ENCODE measurements around the gene FALEC. TPM values are rescaled to one million over a fixed set of nuclear protein-coding genes. Genes with fewer than 3 reads are reported as not detected.
"Not testable (repeated sequence)": the region's sequence is repeated elsewhere in the genome, so short reads cannot be mapped to it uniquely, and the experiment has no call there.

The FALEC gene
- total RNA-seq, 1 donor from 2014 or later = not detected

- peak overlapping the region; percentile 89 for H3K4me3 Mint-ChIP-seq (ENCODE audit: unreplicated experiment)
- no peak for DNase-seq (ENCODE audit: low spot score)
- H3K4me1 Mint-ChIP-seq (ENCODE audit: low read depth) = peaks cover 76% of the 10 kb centered on the region
- no peak for TF ChIP-seq CTCF (IDR thresholded peaks at IDR 0.05)
- H3K27me3 Mint-ChIP-seq (ENCODE audit: low read depth) = no peaks in the 10 kb centered on the region
- H3K27ac Mint-ChIP-seq (ENCODE audit: unreplicated experiment) = peak overlapping the region; percentile 100
- no peaks in the 10 kb centered on the region for H3K36me3 Mint-ChIP-seq (ENCODE audit: low read depth)
- no peaks in the 10 kb centered on the region for H3K9me3 Mint-ChIP-seq (ENCODE audit: low read depth)
Measured at GRCh38 chr1:150562446-150563339, 47.1 kb downstream of the FALEC start.

- Mint-ChIP-seq H3K27ac (ENCODE audit: unreplicated experiment) (peak overlapping the region; percentile 100), H3K4me3 (ENCODE audit: unreplicated experiment) (no peak overlapping the region), H3K36me3 (ENCODE audit: low read depth) (no peaks in the 10 kb centered on the region), H3K4me1 (ENCODE audit: low read depth) (peaks cover 84% of the 10 kb centered on the region), H3K9me3 (ENCODE audit: low read depth) (no peaks in the 10 kb centered on the region), H3K27me3 (ENCODE audit: low read depth) (no peaks in the 10 kb centered on the region)
- no peak for DNase-seq (ENCODE audit: low spot score)
- no peak for TF ChIP-seq CTCF (IDR thresholded peaks at IDR 0.05)
Measured at GRCh38 chr1:150563340-150564038, 47.9 kb downstream of the FALEC start.

- Mint-ChIP-seq H3K27me3 (ENCODE audit: low read depth) (no peaks in the 10 kb centered on the region), H3K4me3 (ENCODE audit: unreplicated experiment) (peak overlapping the region; percentile 23), H3K4me1 (ENCODE audit: low read depth) (peaks cover 90% of the 10 kb centered on the region), H3K9me3 (ENCODE audit: low read depth) (no peaks in the 10 kb centered on the region), H3K27ac (ENCODE audit: unreplicated experiment) (peak overlapping the region; percentile 100), H3K36me3 (ENCODE audit: low read depth) (no peaks in the 10 kb centered on the region)
- DNase-seq (ENCODE audit: low spot score) = no peak
- TF ChIP-seq CTCF (IDR thresholded peaks at IDR 0.05) = no peak
Measured at GRCh38 chr1:150564051-150564991, 48.8 kb downstream of the FALEC start.

GRCh38 chr1:150565240-150565991 lies 49.9 kb downstream of the FALEC start:
- H3K27me3 Mint-ChIP-seq (ENCODE audit: low read depth); DNase-seq (ENCODE audit: low spot score); H3K4me3 Mint-ChIP-seq (ENCODE audit: unreplicated experiment); H3K9me3 Mint-ChIP-seq (ENCODE audit: low read depth); H3K36me3 Mint-ChIP-seq (ENCODE audit: low read depth): not testable (repeated sequence)
- peaks cover 93% of the 10 kb centered on the region for H3K4me1 Mint-ChIP-seq (ENCODE audit: low read depth)
- peak overlapping the region; percentile 100 for H3K27ac Mint-ChIP-seq (ENCODE audit: unreplicated experiment)
